Measurements from ENCODE around the gene C6orf118.

DNA sequence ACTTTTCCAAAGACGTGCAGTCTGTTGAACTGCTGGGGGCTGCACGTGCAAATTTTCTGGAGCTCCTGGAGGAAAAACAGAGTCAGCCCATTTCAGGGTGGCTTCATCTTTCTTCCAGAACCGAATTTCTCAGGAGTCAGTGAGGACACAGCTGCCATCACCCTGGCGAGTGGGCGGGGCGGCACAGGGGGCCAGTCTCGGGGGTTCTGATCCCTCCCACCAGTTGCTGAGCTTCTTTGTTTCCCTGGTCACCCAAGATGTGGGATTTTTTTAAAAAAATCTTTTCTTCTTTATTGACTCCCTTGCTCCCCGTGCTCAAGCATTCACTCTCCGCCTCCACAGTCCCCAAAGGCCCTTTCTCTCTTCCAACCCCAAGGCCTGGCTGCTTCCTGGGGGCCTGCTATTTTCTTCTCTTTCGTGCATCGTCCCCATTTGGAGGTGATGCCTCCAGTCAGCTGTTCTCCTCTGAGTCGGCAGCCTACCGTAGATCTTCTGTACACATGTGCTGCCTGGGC lies 8.9 kb downstream of the C6orf118 start:
- TF ChIP-seq, protein P1, sequence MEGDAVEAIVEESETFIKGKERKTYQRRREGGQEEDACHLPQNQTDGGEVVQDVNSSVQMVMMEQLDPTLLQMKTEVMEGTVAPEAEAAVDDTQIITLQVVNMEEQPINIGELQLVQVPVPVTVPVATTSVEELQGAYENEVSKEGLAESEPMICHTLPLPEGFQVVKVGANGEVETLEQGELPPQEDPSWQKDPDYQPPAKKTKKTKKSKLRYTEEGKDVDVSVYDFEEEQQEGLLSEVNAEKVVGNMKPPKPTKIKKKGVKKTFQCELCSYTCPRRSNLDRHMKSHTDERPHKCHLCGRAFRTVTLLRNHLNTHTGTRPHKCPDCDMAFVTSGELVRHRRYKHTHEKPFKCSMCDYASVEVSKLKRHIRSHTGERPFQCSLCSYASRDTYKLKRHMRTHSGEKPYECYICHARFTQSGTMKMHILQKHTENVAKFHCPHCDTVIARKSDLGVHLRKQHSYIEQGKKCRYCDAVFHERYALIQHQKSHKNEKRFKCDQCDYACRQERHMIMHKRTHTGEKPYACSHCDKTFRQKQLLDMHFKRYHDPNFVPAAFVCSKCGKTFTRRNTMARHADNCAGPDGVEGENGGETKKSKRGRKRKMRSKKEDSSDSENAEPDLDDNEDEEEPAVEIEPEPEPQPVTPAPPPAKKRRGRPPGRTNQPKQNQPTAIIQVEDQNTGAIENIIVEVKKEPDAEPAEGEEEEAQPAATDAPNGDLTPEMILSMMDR (IDR thresholded peaks at IDR 0.05) = no peak
- no peak for TF ChIP-seq POLR2A (IDR thresholded peaks at IDR 0.05)
